A673 (cell line): ENCODE data around the gene TANC2.

Experiments
- EZH2 ChIP-seq: fragments of 200-600 bp; sonication (generic); IDR thresholded peaks from 2 replicates; pipeline ENCODE4 v1.6.1; 2017; ENCODE audit warnings: borderline replicate concordance, low read depth, mild to moderate bottlenecking, mixed read lengths, antibody characterized with exemption, low read length; ENCODE audit not compliant: poor library complexity, severe bottlenecking
- TF ChIP-seq, protein P1 (sequence below): fragments of 300-800, 200-600 bp; sonication (generic); conservative IDR thresholded peaks from 2 replicates; pipeline ENCODE4 v1.5.1; 2017; ENCODE audit warnings: low read depth, mild to moderate bottlenecking, antibody characterized with exemption, low read length, moderate library complexity, mixed read lengths

DNA sequence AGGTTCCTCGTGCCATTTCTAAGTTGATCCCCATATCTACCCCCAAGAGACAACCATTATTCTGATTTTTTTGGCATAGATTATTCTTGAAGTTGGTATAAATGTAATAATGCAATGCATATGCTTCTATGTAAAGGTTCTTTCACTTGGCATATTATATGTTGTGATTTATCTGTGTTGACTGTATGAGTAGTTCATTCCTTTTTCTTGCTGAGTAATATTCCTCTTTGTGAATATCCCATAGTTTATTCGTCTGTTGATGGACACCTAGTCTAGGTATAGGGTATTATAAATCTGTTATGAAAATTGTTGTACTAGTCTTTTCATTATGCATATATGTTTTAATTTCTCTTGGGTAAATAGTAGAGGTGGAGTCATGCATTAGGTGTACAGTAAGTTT is 36.6 kb downstream of the TANC2 start:
- TF ChIP-seq, protein P1, sequence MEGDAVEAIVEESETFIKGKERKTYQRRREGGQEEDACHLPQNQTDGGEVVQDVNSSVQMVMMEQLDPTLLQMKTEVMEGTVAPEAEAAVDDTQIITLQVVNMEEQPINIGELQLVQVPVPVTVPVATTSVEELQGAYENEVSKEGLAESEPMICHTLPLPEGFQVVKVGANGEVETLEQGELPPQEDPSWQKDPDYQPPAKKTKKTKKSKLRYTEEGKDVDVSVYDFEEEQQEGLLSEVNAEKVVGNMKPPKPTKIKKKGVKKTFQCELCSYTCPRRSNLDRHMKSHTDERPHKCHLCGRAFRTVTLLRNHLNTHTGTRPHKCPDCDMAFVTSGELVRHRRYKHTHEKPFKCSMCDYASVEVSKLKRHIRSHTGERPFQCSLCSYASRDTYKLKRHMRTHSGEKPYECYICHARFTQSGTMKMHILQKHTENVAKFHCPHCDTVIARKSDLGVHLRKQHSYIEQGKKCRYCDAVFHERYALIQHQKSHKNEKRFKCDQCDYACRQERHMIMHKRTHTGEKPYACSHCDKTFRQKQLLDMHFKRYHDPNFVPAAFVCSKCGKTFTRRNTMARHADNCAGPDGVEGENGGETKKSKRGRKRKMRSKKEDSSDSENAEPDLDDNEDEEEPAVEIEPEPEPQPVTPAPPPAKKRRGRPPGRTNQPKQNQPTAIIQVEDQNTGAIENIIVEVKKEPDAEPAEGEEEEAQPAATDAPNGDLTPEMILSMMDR, result no peak
- TF ChIP-seq EZH2, result no peak
